HepG2 (cell line): ENCODE results near the gene ATP11A. TPM values are rescaled to one million over a fixed set of nuclear protein-coding genes. Genes with fewer than 3 reads are reported as not detected.

ENCODE experiments used
- ATF7-NPFF ChIP-seq: sonication (generic); formaldehyde crosslinking; IDR thresholded peaks from 2 replicates; pipeline ENCODE4 v1.8.1; 2023; ENCODE audit warnings: mild to moderate bottlenecking, low read depth, missing genetic modification reagents, moderate library complexity
- BRCA1 ChIP-seq: sonication (generic); formaldehyde crosslinking; IDR thresholded peaks from 2 replicates; pipeline ENCODE4 v1.4.0; 2020; ENCODE audit warnings: missing genetic modification reagents
- CHCHD3 ChIP-seq: sonication (generic); formaldehyde crosslinking; IDR thresholded peaks from 2 replicates; pipeline ENCODE4 v1.8.0; 2022; ENCODE audit warnings: mild to moderate bottlenecking, missing genetic modification reagents, moderate library complexity
- GPN1 ChIP-seq: sonication (generic); formaldehyde crosslinking; IDR thresholded peaks from 2 replicates; pipeline ENCODE4 v1.5.1; 2020; ENCODE audit warnings: missing genetic modification reagents, borderline replicate concordance
- GZF1 ChIP-seq: sonication (generic); formaldehyde crosslinking; IDR thresholded peaks from 2 replicates; pipeline ENCODE4 v1.5.1; 2020; ENCODE audit warnings: mild to moderate bottlenecking, missing genetic modification reagents
- HIVEP1 ChIP-seq: sonication (generic); formaldehyde crosslinking; IDR thresholded peaks from 2 replicates; pipeline ENCODE4 v1.4.0; 2020; ENCODE audit warnings: mild to moderate bottlenecking, missing genetic modification reagents
- HOXA9 ChIP-seq: sonication (generic); formaldehyde crosslinking; IDR thresholded peaks from 2 replicates; pipeline ENCODE4 v1.8.1; 2022; ENCODE audit warnings: missing genetic modification reagents, mild to moderate bottlenecking, moderate library complexity, borderline replicate concordance
- MED8 ChIP-seq: sonication (generic); formaldehyde crosslinking; IDR thresholded peaks from 2 replicates; pipeline ENCODE4 v1.8.1; 2023; ENCODE audit warnings: mild to moderate bottlenecking, missing genetic modification reagents; ENCODE audit not compliant: insufficient replicate concordance
- NFIB ChIP-seq: sonication (generic); formaldehyde crosslinking; IDR thresholded peaks from 2 replicates; pipeline ENCODE4 v1.9.0; 2021; ENCODE audit warnings: missing genetic modification reagents, mild to moderate bottlenecking, borderline replicate concordance
- PHB2 ChIP-seq: fragments of 450-650 bp; IDR thresholded peaks from 2 replicates; pipeline ENCODE4 v1.6.1; 2018; ENCODE audit not compliant: partially characterized antibody
- SP1 ChIP-seq, 2 experiments: fragments of 450-650 bp in 1 of 2; sonication (generic) in 1 of 2; formaldehyde crosslinking in 1 of 2; IDR thresholded peaks; 2 replicates each; pipeline versions ENCODE4 v1.4.0 to v1.6.1; 2016 to 2020; ENCODE audit warnings: missing genetic modification reagents in 1 of 2
- TSC22D2 ChIP-seq: sonication (generic); formaldehyde crosslinking; IDR thresholded peaks from 2 replicates; pipeline ENCODE4 v1.5.1; 2020; ENCODE audit warnings: missing genetic modification reagents, mild to moderate bottlenecking, borderline replicate concordance
- ZBTB7A ChIP-seq: sonication (generic); formaldehyde crosslinking; IDR thresholded peaks from 2 replicates; pipeline ENCODE4 v1.8.0; 2022; ENCODE audit warnings: mild to moderate bottlenecking, missing genetic modification reagents
- ZNF160 ChIP-seq: sonication (generic); formaldehyde crosslinking; IDR thresholded peaks from 2 replicates; pipeline ENCODE4 v1.8.0; 2022; ENCODE audit warnings: mild to moderate bottlenecking, inconsistent platforms, missing genetic modification reagents
- ZNF180 ChIP-seq: sonication (generic); formaldehyde crosslinking; IDR thresholded peaks from 2 replicates; pipeline ENCODE4 v1.4.0; 2020; ENCODE audit warnings: low read depth, missing genetic modification reagents, borderline replicate concordance
- ZNF326 ChIP-seq: sonication (generic); formaldehyde crosslinking; IDR thresholded peaks from 2 replicates; pipeline ENCODE4 v1.4.0; 2020; ENCODE audit warnings: missing genetic modification reagents, borderline replicate concordance
- ZNF501 ChIP-seq: sonication (generic); formaldehyde crosslinking; IDR thresholded peaks from 2 replicates; pipeline ENCODE4 v1.5.1; 2020; ENCODE audit warnings: mild to moderate bottlenecking, moderate library complexity, missing genetic modification reagents
- ZNF552 ChIP-seq: sonication (generic); formaldehyde crosslinking; IDR thresholded peaks from 2 replicates; pipeline ENCODE4 v1.9.0; 2022; ENCODE audit warnings: missing genetic modification reagents, mild to moderate bottlenecking, borderline replicate concordance
- ZNF678 ChIP-seq: sonication (generic); formaldehyde crosslinking; IDR thresholded peaks from 2 replicates; pipeline ENCODE4 v1.4.0; 2020; ENCODE audit warnings: mild to moderate bottlenecking, missing genetic modification reagents
- ZNF768 ChIP-seq: sonication (generic); formaldehyde crosslinking; IDR thresholded peaks from 2 replicates; pipeline ENCODE4 v1.4.0; 2020; ENCODE audit warnings: missing genetic modification reagents
- ZSCAN21 ChIP-seq: sonication (generic); formaldehyde crosslinking; IDR thresholded peaks from 2 replicates; pipeline ENCODE4 v1.8.0; 2022; ENCODE audit warnings: mild to moderate bottlenecking, missing genetic modification reagents, moderate library complexity, borderline replicate concordance
- ZZZ3 ChIP-seq: sonication (generic); formaldehyde crosslinking; IDR thresholded peaks from 2 replicates; pipeline ENCODE4 v1.4.0; 2020; ENCODE audit warnings: missing genetic modification reagents, mild to moderate bottlenecking, borderline replicate concordance
- polyA plus RNA-seq, 8 experiments: library from polyadenylated mRNA; depleted of rRNA in 3 of 8; stranded (reverse) in 7 of 8; unstranded in 1 of 8; fragments of >200 nt; fragmentation: Illumina TruSeq in 4 of 8; extraction: Trizol in 4 of 8; gene quantifications; 2 replicates each; pipeline versions ENCODE4 v1.2.1 to v1.2.3, GENCODE V29; 2011 to 2016; ENCODE audit warnings: low read depth in 4 of 8, missing spikeins in 1 of 8, mixed read lengths in 1 of 8; ENCODE audit not compliant: insufficient read depth in 1 of 8
- total RNA-seq, 5 experiments: library from RNA; depleted of rRNA; stranded (reverse); fragments of >200 nt; fragmentation: Illumina TruSeq; extraction: Trizol; gene quantifications; 2 replicates each; pipeline ENCODE4 v1.2.3, GENCODE V29; 2016; ENCODE audit warnings: low read depth in 1 of 5
- TF ChIP-seq, protein P1 (sequence below): sonication (generic); formaldehyde crosslinking; IDR thresholded peaks from 2 replicates; pipeline ENCODE4 v1.5.0; 2020; ENCODE audit warnings: missing genetic modification reagents
- TF ChIP-seq, protein P2 (sequence below): sonication (generic); formaldehyde crosslinking; IDR thresholded peaks from 2 replicates; pipeline ENCODE4 v1.4.0; 2020; ENCODE audit warnings: missing genetic modification reagents, mild to moderate bottlenecking, borderline replicate concordance
- TF ChIP-seq, protein P3 (sequence below), 2 experiments: fragments of 450-650 bp in 1 of 2; sonication (generic) in 1 of 2; formaldehyde crosslinking; IDR thresholded peaks; 2 replicates each; pipeline versions ENCODE4 v1.5.0 to v1.8.0; 2020 to 2022; ENCODE audit warnings: mild to moderate bottlenecking in 1 of 2, missing genetic modification reagents in 1 of 2
- TF ChIP-seq, protein P4 (sequence below): sonication (generic); formaldehyde crosslinking; IDR thresholded peaks from 2 replicates; pipeline ENCODE4 v1.5.0; 2020; ENCODE audit warnings: missing genetic modification reagents

ATP11A gene
- total and polyA plus RNA-seq, 2 of the 13 experiments (the other 11 are each of a cell fraction or from before 2014, with no cell fraction given), result 18.4 to 20.1 TPM

DNA sequence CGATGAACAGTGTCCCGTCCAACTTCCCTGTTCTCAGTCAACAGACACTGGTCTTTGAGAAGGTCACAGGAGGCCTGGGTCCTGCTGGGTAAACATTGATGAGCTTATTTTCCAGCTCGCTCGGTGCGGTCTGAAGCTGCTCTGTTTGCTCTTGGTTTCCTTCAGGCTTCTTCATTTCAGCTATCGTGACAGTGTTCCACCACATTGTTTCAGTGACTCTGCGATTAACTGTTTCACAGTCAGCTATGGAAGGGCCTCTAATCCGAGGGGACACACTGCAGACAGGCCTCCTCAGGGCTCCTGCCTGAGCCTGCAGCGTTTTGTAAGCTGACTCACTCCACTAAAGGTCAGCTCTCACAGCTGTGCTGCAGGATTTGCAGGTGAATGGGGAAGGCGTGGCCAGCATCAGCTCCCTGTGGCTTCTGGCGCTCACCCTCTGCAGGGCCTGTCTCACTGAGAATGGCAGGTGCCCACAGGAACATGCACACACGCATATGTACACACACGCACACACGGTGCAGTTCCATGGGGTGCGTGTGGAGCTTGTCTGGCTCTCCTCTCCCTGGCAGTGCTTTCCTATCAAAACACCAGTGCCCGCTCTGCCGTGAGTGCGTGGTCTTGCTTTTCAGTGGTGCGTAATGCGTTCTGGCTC is 216.3 kb downstream of the ATP11A start (continued):
- TF ChIP-seq HOXA9 (CRISPR knock-in tag), result no peak
- peak; percentile 75; the same call in 1 of the 2 replicates for TF ChIP-seq ZNF501
- no peak for TF ChIP-seq ZNF768 (CRISPR knock-in tag)
- TF ChIP-seq ATF7-NPFF (CRISPR knock-in tag), result no peak
- no peak for TF ChIP-seq PHB2
- TF ChIP-seq, protein P1, sequence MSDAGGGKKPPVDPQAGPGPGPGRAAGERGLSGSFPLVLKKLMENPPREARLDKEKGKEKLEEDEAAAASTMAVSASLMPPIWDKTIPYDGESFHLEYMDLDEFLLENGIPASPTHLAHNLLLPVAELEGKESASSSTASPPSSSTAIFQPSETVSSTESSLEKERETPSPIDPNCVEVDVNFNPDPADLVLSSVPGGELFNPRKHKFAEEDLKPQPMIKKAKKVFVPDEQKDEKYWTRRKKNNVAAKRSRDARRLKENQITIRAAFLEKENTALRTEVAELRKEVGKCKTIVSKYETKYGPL (CRISPR knock-in tag), result no peak
- no peak for TF ChIP-seq ZNF678 (CRISPR knock-in tag)
- TF ChIP-seq ZNF326, result no peak
- TF ChIP-seq, protein P2, sequence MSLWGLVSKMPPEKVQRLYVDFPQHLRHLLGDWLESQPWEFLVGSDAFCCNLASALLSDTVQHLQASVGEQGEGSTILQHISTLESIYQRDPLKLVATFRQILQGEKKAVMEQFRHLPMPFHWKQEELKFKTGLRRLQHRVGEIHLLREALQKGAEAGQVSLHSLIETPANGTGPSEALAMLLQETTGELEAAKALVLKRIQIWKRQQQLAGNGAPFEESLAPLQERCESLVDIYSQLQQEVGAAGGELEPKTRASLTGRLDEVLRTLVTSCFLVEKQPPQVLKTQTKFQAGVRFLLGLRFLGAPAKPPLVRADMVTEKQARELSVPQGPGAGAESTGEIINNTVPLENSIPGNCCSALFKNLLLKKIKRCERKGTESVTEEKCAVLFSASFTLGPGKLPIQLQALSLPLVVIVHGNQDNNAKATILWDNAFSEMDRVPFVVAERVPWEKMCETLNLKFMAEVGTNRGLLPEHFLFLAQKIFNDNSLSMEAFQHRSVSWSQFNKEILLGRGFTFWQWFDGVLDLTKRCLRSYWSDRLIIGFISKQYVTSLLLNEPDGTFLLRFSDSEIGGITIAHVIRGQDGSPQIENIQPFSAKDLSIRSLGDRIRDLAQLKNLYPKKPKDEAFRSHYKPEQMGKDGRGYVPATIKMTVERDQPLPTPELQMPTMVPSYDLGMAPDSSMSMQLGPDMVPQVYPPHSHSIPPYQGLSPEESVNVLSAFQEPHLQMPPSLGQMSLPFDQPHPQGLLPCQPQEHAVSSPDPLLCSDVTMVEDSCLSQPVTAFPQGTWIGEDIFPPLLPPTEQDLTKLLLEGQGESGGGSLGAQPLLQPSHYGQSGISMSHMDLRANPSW (CRISPR knock-in tag), result no peak
- TF ChIP-seq, protein P3, sequence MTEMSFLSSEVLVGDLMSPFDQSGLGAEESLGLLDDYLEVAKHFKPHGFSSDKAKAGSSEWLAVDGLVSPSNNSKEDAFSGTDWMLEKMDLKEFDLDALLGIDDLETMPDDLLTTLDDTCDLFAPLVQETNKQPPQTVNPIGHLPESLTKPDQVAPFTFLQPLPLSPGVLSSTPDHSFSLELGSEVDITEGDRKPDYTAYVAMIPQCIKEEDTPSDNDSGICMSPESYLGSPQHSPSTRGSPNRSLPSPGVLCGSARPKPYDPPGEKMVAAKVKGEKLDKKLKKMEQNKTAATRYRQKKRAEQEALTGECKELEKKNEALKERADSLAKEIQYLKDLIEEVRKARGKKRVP (CRISPR knock-in tag; IDR thresholded peaks at IDR 0.05), result no peak
- TF ChIP-seq ZNF160, result no peak
- TF ChIP-seq ZSCAN21, result no peak
- no peak for TF ChIP-seq NFIB (CRISPR knock-in tag)
- no peak for TF ChIP-seq ZNF180
- TF ChIP-seq ZNF552 (CRISPR knock-in tag), result no peak
- no peak for TF ChIP-seq TSC22D2
- TF ChIP-seq HIVEP1, result no peak
- TF ChIP-seq GZF1 (CRISPR knock-in tag), result no peak
- no peak for TF ChIP-seq SP1 (IDR thresholded peaks at IDR 0.05)
- peak; percentile 7; the same call in 1 of the 2 replicates for TF ChIP-seq SP1 (CRISPR knock-in tag; IDR thresholded peaks at IDR 0.05)
- TF ChIP-seq MED8, result no peak
- TF ChIP-seq ZZZ3 (CRISPR knock-in tag), result no peak
- no peak for TF ChIP-seq GPN1
- TF ChIP-seq BRCA1 (CRISPR knock-in tag), result no peak
- TF ChIP-seq ZBTB7A (CRISPR knock-in tag), result no peak
- TF ChIP-seq, protein P4, sequence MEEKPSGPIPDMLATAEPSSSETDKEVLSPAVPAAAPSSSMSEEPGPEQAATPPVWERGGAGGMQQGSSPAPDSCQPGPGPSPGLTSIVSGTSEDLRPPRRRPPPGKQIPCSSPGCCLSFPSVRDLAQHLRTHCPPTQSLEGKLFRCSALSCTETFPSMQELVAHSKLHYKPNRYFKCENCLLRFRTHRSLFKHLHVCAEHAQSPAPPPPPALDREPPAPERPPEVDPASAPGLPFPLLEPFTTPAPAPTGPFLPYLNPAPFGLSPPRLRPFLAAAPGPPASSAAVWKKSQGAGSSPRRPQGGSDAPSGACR (CRISPR knock-in tag), result no peak
- TF ChIP-seq CHCHD3 (CRISPR knock-in tag), result no peak
